Measurements from ENCODE around the gene PEX14.

DNA sequence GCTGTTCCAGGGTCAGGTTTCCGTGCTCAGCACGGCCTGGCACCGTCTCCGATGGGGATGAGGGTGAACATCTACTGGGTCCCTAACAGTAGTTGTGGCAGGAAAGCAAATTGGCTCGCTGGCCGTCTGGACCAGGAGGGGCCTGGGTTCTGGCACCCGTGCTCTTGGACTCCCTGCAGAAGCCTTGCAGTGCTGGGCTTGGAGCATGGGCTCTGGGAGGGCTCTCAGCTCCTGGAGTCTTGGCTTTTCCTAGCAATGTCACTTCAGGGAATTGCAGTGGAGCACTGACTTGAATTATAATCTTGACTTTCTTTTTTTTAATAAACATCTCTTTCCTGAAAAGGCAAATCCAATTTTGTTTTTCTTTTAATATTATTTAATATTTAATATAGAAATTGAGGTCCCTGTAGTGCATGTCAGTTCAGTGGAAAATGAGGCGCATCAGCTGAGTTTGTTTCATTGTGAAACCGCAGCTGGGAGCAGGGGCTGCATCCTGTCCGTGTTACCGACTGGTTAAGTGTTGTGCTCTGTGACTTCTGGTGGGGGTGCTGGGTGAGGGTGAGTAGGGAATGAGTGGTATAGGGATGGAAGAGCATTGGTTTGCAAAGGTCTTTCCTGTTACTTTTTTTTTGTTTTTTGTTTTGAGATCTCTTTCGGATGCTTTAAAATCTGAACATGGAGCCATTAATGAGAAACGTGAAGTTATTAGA is 64.1 kb downstream of the PEX14 start:
- TF ChIP-seq, protein P1, sequence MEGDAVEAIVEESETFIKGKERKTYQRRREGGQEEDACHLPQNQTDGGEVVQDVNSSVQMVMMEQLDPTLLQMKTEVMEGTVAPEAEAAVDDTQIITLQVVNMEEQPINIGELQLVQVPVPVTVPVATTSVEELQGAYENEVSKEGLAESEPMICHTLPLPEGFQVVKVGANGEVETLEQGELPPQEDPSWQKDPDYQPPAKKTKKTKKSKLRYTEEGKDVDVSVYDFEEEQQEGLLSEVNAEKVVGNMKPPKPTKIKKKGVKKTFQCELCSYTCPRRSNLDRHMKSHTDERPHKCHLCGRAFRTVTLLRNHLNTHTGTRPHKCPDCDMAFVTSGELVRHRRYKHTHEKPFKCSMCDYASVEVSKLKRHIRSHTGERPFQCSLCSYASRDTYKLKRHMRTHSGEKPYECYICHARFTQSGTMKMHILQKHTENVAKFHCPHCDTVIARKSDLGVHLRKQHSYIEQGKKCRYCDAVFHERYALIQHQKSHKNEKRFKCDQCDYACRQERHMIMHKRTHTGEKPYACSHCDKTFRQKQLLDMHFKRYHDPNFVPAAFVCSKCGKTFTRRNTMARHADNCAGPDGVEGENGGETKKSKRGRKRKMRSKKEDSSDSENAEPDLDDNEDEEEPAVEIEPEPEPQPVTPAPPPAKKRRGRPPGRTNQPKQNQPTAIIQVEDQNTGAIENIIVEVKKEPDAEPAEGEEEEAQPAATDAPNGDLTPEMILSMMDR (IDR thresholded peaks at IDR 0.05; ENCODE audit: poor library complexity, severe bottlenecking): no peak
- no peak for TF ChIP-seq POLR2AphosphoS5 (IDR thresholded peaks at IDR 0.05)
- no peak for TF ChIP-seq TAF1 (IDR thresholded peaks at IDR 0.05; ENCODE audit: low read depth)
